HepG2 (cell line): ENCODE measurements around the gene PIGN. TPM values are rescaled to one million over a fixed set of nuclear protein-coding genes. Genes with fewer than 3 reads are reported as not detected.

Source experiments
- AGO2 ChIP-seq: fragments of 200-400 bp; formaldehyde crosslinking; optimal IDR thresholded peaks from 2 replicates; pipeline ENCODE3; 2017; ENCODE audit warnings: mild to moderate bottlenecking, low read depth, low read length, moderate library complexity
- BORCS8-MEF2B ChIP-seq: sonication (generic); formaldehyde crosslinking; IDR thresholded peaks from 2 replicates; pipeline ENCODE4 v1.8.0; 2022; ENCODE audit warnings: mild to moderate bottlenecking, missing genetic modification reagents
- CTCF ChIP-seq: sonication (generic); formaldehyde crosslinking; IDR thresholded peaks from 2 replicates; pipeline ENCODE4 v1.5.0; 2020; ENCODE audit warnings: mild to moderate bottlenecking, missing genetic modification reagents, moderate library complexity
- HBP1 ChIP-seq: IDR thresholded peaks from 2 replicates; pipeline ENCODE4 v1.6.1; 2016; ENCODE audit warnings: low read depth, control low read depth
- KLF9 ChIP-seq: IDR thresholded peaks from 2 replicates; pipeline ENCODE4 v1.6.1; 2016; ENCODE audit warnings: low read depth
- MTF1 ChIP-seq: sonication (generic); formaldehyde crosslinking; IDR thresholded peaks from 2 replicates; pipeline ENCODE4 v1.5.0; 2020; ENCODE audit warnings: missing genetic modification reagents
- MYNN ChIP-seq: sonication (generic); formaldehyde crosslinking; IDR thresholded peaks from 2 replicates; pipeline ENCODE4 v1.4.0; 2020; ENCODE audit warnings: mild to moderate bottlenecking, low read depth, missing genetic modification reagents
- PCBP2 ChIP-seq: fragments of 200-400 bp; formaldehyde crosslinking; optimal IDR thresholded peaks from 2 replicates; pipeline ENCODE3; 2018; ENCODE audit warnings: low read length, low read depth; ENCODE audit not compliant: poor library complexity, severe bottlenecking
- POLR2G ChIP-seq: fragments of 200-400 bp; formaldehyde crosslinking; IDR thresholded peaks from 2 replicates; pipeline ENCODE4 v1.6.1; 2018; ENCODE audit warnings: mild to moderate bottlenecking, low read depth, low read length, moderate library complexity
- REXO4 ChIP-seq: sonication (generic); formaldehyde crosslinking; IDR thresholded peaks from 2 replicates; pipeline ENCODE4 v1.8.0; 2022; ENCODE audit warnings: missing genetic modification reagents, mild to moderate bottlenecking, borderline replicate concordance
- RXRA ChIP-seq: sonication (generic); formaldehyde crosslinking; IDR thresholded peaks from 2 replicates; pipeline ENCODE4 v1.5.1; 2020; ENCODE audit warnings: missing genetic modification reagents
- TFE3 ChIP-seq: IDR thresholded peaks from 2 replicates; pipeline ENCODE4 v1.6.1; 2016
- YEATS2 ChIP-seq: sonication (generic); formaldehyde crosslinking; IDR thresholded peaks from 2 replicates; pipeline ENCODE4 v1.4.0; 2020; ENCODE audit warnings: missing genetic modification reagents, borderline replicate concordance
- ZBTB42 ChIP-seq: sonication (generic); formaldehyde crosslinking; IDR thresholded peaks from 2 replicates; pipeline ENCODE4 v1.5.0; 2020; ENCODE audit warnings: mild to moderate bottlenecking, missing genetic modification reagents
- ZFP41 ChIP-seq: sonication (generic); formaldehyde crosslinking; IDR thresholded peaks from 2 replicates; pipeline ENCODE4 v1.4.0; 2020; ENCODE audit warnings: mild to moderate bottlenecking, missing genetic modification reagents, borderline replicate concordance
- ZNF33A ChIP-seq: sonication (generic); formaldehyde crosslinking; IDR thresholded peaks from 2 replicates; pipeline ENCODE4 v1.5.1; 2020; ENCODE audit warnings: missing genetic modification reagents, mild to moderate bottlenecking, moderate library complexity, borderline replicate concordance
- ZNF441 ChIP-seq: sonication (generic); formaldehyde crosslinking; IDR thresholded peaks from 2 replicates; pipeline ENCODE4 v1.7.0; 2021; ENCODE audit warnings: missing genetic modification reagents, borderline replicate concordance
- ZNF570 ChIP-seq: sonication (generic); formaldehyde crosslinking; IDR thresholded peaks from 2 replicates; pipeline ENCODE4 v1.4.0; 2020; ENCODE audit warnings: mild to moderate bottlenecking, missing genetic modification reagents, borderline replicate concordance
- ZNF720 ChIP-seq: sonication (generic); formaldehyde crosslinking; IDR thresholded peaks from 2 replicates; pipeline ENCODE4 v1.4.0; 2020; ENCODE audit warnings: missing genetic modification reagents
- ZSCAN31 ChIP-seq: sonication (generic); formaldehyde crosslinking; IDR thresholded peaks from 2 replicates; pipeline ENCODE4 v1.5.0; 2020; ENCODE audit warnings: low read depth, mild to moderate bottlenecking, missing genetic modification reagents
- polyA plus RNA-seq, 8 experiments: library from polyadenylated mRNA; depleted of rRNA in 3 of 8; stranded (reverse) in 7 of 8; unstranded in 1 of 8; fragments of >200 nt; fragmentation: Illumina TruSeq in 4 of 8; extraction: Trizol in 4 of 8; gene quantifications; 2 replicates each; pipeline versions ENCODE4 v1.2.1 to v1.2.3, GENCODE V29; 2011 to 2016; ENCODE audit warnings: low read depth in 4 of 8, missing spikeins in 1 of 8, mixed read lengths in 1 of 8; ENCODE audit not compliant: insufficient read depth in 1 of 8
- total RNA-seq, 5 experiments: library from RNA; depleted of rRNA; stranded (reverse); fragments of >200 nt; fragmentation: Illumina TruSeq; extraction: Trizol; gene quantifications; 2 replicates each; pipeline ENCODE4 v1.2.3, GENCODE V29; 2016; ENCODE audit warnings: low read depth in 1 of 5
- TF ChIP-seq, protein P1 (sequence below): sonication (generic); formaldehyde crosslinking; IDR thresholded peaks from 2 replicates; pipeline ENCODE4 v1.4.0; 2020; ENCODE audit warnings: missing genetic modification reagents, borderline replicate concordance

The PIGN gene
- total and polyA plus RNA-seq, 2 of the 13 experiments (the other 11 are each of a cell fraction or from before 2014, with no cell fraction given) = 15.5 to 33.6 TPM

DNA sequence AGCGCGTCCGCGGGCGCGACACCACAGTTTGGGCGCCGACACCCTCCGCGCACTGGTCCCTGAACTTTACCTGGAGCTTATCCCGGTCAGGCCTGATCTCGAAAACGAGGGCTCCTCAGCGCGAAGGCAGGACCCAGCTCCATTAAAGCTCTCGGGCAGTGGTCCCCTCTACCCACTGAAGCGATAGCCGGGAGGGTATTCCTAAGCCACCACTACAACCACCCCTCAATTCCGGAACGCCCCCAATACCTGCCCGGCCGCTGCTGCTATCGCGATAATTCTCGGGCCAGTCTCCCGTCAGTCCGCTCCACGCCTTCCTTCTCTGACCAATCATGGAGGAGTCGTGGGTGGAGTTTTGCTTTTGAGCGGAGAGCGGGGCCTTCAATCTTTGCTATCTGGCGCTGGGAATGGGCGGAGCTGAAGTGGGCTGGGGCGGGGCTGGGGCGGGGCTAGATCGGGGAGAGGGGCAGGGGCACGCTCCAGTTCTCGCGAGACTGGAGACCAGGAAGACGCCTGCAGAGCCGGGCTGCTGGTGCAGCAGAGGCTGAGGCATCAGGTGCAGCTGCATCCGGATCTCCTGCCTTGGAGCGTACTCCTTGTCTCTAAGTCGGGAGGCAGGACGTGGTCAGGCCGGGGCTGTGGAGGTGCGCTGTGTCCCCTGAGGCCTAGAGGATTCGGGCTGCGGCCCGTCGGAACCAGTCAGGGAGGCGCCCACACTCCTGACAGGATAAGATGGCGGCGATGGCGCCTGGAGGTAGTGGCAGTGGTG is at the start of gene PIGN, which contains the start of gene RELCH (continued):
- TF ChIP-seq TFE3 (CRISPR knock-in tag) (0 out of 2 replicates have a peak, but pooled peaks have one; percentile 32), KLF9 (CRISPR knock-in tag) (no peak; the same call in 1 of the 2 replicates), MTF1 (CRISPR knock-in tag) (no peak), PCBP2 (no peak), ZNF570 (CRISPR knock-in tag) (no peak), BORCS8-MEF2B (peak; percentile 31; the same call in 1 of the 2 replicates), ZSCAN31 (CRISPR knock-in tag) (no peak), HBP1 (CRISPR knock-in tag) (no peak; the same call in 1 of the 2 replicates), ZNF720 (no peak), CTCF (CRISPR knock-in tag) (no peak), ZNF33A (CRISPR knock-in tag) (no peak), REXO4 (no peak), ZFP41 (CRISPR knock-in tag) (no peak), ZNF441 (peak; percentile 80), YEATS2 (CRISPR knock-in tag) (peak; percentile 79; the same call in 1 of the 2 replicates), AGO2 (peak; percentile 79), ZBTB42 (CRISPR knock-in tag) (no peak), POLR2G (peak; percentile 73; the same call in 1 of the 2 replicates), MYNN (CRISPR knock-in tag) (0 out of 2 replicates have a peak, but pooled peaks have one; percentile 18), RXRA (CRISPR knock-in tag) (peak; percentile 55)
- TF ChIP-seq, protein P1, sequence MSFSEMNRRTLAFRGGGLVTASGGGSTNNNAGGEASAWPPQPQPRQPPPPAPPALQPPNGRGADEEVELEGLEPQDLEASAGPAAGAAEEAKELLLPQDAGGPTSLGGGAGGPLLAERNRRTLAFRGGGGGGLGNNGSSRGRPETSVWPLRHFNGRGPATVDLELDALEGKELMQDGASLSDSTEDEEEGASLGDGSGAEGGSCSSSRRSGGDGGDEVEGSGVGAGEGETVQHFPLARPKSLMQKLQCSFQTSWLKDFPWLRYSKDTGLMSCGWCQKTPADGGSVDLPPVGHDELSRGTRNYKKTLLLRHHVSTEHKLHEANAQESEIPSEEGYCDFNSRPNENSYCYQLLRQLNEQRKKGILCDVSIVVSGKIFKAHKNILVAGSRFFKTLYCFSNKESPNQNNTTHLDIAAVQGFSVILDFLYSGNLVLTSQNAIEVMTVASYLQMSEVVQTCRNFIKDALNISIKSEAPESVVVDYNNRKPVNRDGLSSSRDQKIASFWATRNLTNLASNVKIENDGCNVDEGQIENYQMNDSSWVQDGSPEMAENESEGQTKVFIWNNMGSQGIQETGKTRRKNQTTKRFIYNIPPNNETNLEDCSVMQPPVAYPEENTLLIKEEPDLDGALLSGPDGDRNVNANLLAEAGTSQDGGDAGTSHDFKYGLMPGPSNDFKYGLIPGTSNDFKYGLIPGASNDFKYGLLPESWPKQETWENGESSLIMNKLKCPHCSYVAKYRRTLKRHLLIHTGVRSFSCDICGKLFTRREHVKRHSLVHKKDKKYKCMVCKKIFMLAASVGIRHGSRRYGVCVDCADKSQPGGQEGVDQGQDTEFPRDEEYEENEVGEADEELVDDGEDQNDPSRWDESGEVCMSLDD = peak; percentile 63; the same call in 1 of the 2 replicates
